ENCODE results near the gene IL36RN. TPM values are rescaled to one million over a fixed set of nuclear protein-coding genes. Genes with fewer than 3 reads are reported as not detected.

Gene IL36RN
- total RNA-seq, 1 experiment from 2014 or later = 0.36 TPM

DNA sequence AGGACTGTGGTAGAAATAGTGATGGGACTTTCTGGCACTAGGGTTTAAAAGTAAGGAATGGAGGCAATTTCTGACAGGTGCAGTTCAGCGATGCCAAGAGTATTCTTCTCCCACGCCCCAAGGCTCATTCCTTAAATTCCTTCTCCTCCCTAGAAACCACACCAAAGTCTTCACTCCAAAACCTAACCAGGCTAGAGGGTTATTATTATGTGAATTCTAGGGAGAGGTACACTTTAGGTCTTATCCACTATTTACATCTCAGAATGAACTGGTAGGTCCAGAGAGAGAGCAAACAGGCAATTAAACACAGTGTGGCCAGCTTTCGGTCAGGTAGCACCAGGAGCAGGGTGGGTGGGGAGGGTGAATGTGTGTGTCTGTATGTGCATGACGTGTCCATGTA is 20.1 kb downstream of the IL36RN start:
- no peak overlapping the region for H2AFZ ChIP-seq (ENCODE audit: low read length)
- peak overlapping the region; percentile 84 for H3K4me2 ChIP-seq (ENCODE audit: low read length)
- no peaks in the 10 kb centered on the region for H3K79me2 ChIP-seq (ENCODE audit: low read length)
- intact Hi-C loops (cut with micrococcal nuclease) = loop anchor here (1.0 to 5.0 kb wide), 5 partner anchors 80 to 332 kb away; no protein-coding TSS in a partner anchor
- POLR2A ChIA-PET (ENCODE audit: unreplicated experiment) = no interaction called here
- CTCF ChIA-PET = interaction anchor here (0.6 to 3.0 kb wide), 5 partner anchors 58 to 205 kb away, joined by 3 to 29 read pairs (median 5); no protein-coding TSS in a partner anchor
- no peaks in the 10 kb centered on the region for H3K36me3 ChIP-seq (ENCODE audit: low read depth, low read length)
- ATAC-seq = peak; percentile 34
- no peak for TF ChIP-seq EZH2phosphoT487 (IDR thresholded peaks at IDR 0.05; ENCODE audit: borderline replicate concordance, low read length)
- peak; percentile 86 for DNase-seq
- no peaks in the 10 kb centered on the region for H3K9me3 ChIP-seq (ENCODE audit: low read length)
- H3K27ac ChIP-seq (ENCODE audit: low read length) = peak overlapping the region; percentile 99
- H4K20me1 ChIP-seq (ENCODE audit: low read length) = no peaks in the 10 kb centered on the region
- no peaks in the 10 kb centered on the region for H3K9me2 ChIP-seq (replicated peaks; ENCODE audit: low read length)
- H3K9ac ChIP-seq (ENCODE audit: low read length) = peak overlapping the region; percentile 88
- H3K27me3 ChIP-seq (ENCODE audit: low read length) = no peaks in the 10 kb centered on the region
- peak overlapping the region; percentile 40; the same call in 1 of the 2 replicates for H3K4me3 ChIP-seq (ENCODE audit: low read length)
- no peaks in the 10 kb centered on the region for H3F3A ChIP-seq (ENCODE audit: low read length, unreplicated experiment)
- H3K4me1 ChIP-seq (ENCODE audit: insufficient read depth, low read length) = peaks cover 32% of the 10 kb centered on the region
- no TSS peak for BruUV-seq (replicated peaks)

GRCh38 chr2:113080134-113080533 is 21.1 kb downstream of the IL36RN start:
- H3K79me2 ChIP-seq (ENCODE audit: low read length) = no peaks in the 10 kb centered on the region
- peak overlapping the region; percentile 99 for H3K27ac ChIP-seq (ENCODE audit: low read length)
- H4K20me1 ChIP-seq (ENCODE audit: low read length) = no peaks in the 10 kb centered on the region
- H3K9ac ChIP-seq (ENCODE audit: low read length) = peak overlapping the region; percentile 88
- peak overlapping the region; percentile 48 for H3K4me2 ChIP-seq (ENCODE audit: low read length)
- no peaks in the 10 kb centered on the region for H3K9me2 ChIP-seq (replicated peaks; ENCODE audit: low read length)
- BruUV-seq (replicated peaks) = no TSS peak
- intact Hi-C loops (cut with micrococcal nuclease) = loop anchor here (1.0 to 5.0 kb wide), 2 partner anchors 58 to 292 kb away; no protein-coding TSS in a partner anchor
- H3K4me3 ChIP-seq (ENCODE audit: low read length) = no peak overlapping the region
- ATAC-seq (peak; percentile 5; the same call in 1 of the 2 replicates), DNase-seq (peak; percentile 73)
- H3F3A ChIP-seq (ENCODE audit: low read length, unreplicated experiment) = no peaks in the 10 kb centered on the region
- no peaks in the 10 kb centered on the region for H3K36me3 ChIP-seq (ENCODE audit: low read depth, low read length)
- H3K27me3 ChIP-seq (ENCODE audit: low read length) = no peaks in the 10 kb centered on the region
- TF ChIP-seq, protein P1, sequence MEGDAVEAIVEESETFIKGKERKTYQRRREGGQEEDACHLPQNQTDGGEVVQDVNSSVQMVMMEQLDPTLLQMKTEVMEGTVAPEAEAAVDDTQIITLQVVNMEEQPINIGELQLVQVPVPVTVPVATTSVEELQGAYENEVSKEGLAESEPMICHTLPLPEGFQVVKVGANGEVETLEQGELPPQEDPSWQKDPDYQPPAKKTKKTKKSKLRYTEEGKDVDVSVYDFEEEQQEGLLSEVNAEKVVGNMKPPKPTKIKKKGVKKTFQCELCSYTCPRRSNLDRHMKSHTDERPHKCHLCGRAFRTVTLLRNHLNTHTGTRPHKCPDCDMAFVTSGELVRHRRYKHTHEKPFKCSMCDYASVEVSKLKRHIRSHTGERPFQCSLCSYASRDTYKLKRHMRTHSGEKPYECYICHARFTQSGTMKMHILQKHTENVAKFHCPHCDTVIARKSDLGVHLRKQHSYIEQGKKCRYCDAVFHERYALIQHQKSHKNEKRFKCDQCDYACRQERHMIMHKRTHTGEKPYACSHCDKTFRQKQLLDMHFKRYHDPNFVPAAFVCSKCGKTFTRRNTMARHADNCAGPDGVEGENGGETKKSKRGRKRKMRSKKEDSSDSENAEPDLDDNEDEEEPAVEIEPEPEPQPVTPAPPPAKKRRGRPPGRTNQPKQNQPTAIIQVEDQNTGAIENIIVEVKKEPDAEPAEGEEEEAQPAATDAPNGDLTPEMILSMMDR (conservative IDR thresholded peaks at IDR 0.05; ENCODE audit: low read depth, low read length) = peak; percentile 86
- TF ChIP-seq EZH2 (IDR thresholded peaks at IDR 0.05; ENCODE audit: low read length, unreplicated experiment) = no peak
- TF ChIP-seq EZH2phosphoT487 (IDR thresholded peaks at IDR 0.05; ENCODE audit: borderline replicate concordance, low read length) = no peak
- POLR2A ChIA-PET (ENCODE audit: unreplicated experiment) = interaction anchor here (0.6 kb wide), 1 partner anchor 119 kb away, joined by 3 read pairs; no protein-coding TSS in a partner anchor
- no peaks in the 10 kb centered on the region for H3K9me3 ChIP-seq (ENCODE audit: low read length)
- peaks cover 32% of the 10 kb centered on the region for H3K4me1 ChIP-seq (ENCODE audit: insufficient read depth, low read length)
- CTCF ChIA-PET = interaction anchor here (0.6 to 3.0 kb wide), 11 partner anchors 12 to 244 kb away, joined by 3 to 29 read pairs (median 4); partner anchors contain the start of gene IL1B
- H2AFZ ChIP-seq (ENCODE audit: low read length) = peak overlapping the region; percentile 10; the same call in 1 of the 2 replicates

DNA sequence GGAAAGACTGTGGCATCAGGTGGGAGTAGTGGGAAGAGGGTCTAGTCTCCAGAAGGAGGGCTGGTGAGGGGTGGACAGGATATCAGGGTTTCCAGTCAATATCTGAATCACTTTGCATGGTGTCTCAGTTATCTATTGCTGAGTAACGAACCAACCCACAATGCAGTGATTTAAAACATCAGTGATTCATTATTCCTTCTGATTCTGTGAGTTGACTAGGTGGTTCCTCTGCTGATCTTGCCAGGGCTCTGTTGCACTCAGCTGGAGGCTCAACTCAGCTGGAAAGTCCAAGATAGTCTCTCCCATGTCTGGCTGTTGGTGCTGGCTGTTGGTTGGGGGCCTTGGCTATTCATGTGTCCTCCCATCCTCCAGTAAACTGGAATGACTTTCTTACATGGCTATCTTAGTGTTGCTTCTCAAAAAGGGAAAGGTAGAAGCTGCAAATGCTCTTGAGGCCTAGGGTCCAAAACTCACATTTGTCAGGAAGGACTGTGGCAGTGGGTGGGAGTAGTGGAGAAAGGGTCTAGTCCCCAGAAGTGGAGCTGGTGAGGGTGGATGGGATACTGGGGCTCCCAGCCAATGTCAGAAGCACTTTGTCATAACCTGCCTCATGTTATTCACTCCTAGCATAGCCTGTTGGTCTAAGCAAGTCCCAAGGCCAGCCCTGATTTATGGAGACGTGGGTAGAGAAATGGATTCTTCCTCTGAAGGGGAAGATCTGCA is 22.7 kb downstream of the IL36RN start:
- peaks cover 31% of the 10 kb centered on the region for H3K4me1 ChIP-seq (ENCODE audit: insufficient read depth, low read length)
- H3K27ac ChIP-seq (ENCODE audit: low read length) = no peak overlapping the region
- H3K79me2 ChIP-seq (ENCODE audit: low read length) = no peaks in the 10 kb centered on the region
- no peaks in the 10 kb centered on the region for H3K9me2 ChIP-seq (replicated peaks; ENCODE audit: low read length)
- ChIA-PET CTCF (no interaction called here), POLR2A (ENCODE audit: unreplicated experiment) (no interaction called here)
- no peak for DNase-seq
- intact Hi-C loops (cut with micrococcal nuclease) = loop anchor here (5.0 kb wide), 1 partner anchor 291 kb away; no protein-coding TSS in a partner anchor
- no peaks in the 10 kb centered on the region for H3K27me3 ChIP-seq (ENCODE audit: low read length)
- H3K4me3 ChIP-seq (ENCODE audit: low read length) = no peak overlapping the region
- no peak overlapping the region for H3K4me2 ChIP-seq (ENCODE audit: low read length)
- H4K20me1 ChIP-seq (ENCODE audit: low read length) = no peaks in the 10 kb centered on the region
- ATAC-seq = no peak
- TF ChIP-seq, protein P1 (conservative IDR thresholded peaks at IDR 0.05; ENCODE audit: low read depth, low read length) = no peak
- TF ChIP-seq EZH2phosphoT487 (IDR thresholded peaks at IDR 0.05; ENCODE audit: borderline replicate concordance, low read length) = no peak
- TF ChIP-seq EZH2 (IDR thresholded peaks at IDR 0.05; ENCODE audit: low read length, unreplicated experiment) = no peak
- BruUV-seq (replicated peaks) = no TSS peak
- no peaks in the 10 kb centered on the region for H3F3A ChIP-seq (ENCODE audit: low read length, unreplicated experiment)
- no peaks in the 10 kb centered on the region for H3K9me3 ChIP-seq (ENCODE audit: low read length)
- H2AFZ ChIP-seq (ENCODE audit: low read length) = no peak overlapping the region
- H3K36me3 ChIP-seq (ENCODE audit: low read depth, low read length) = no peaks in the 10 kb centered on the region
- no peak overlapping the region for H3K9ac ChIP-seq (ENCODE audit: low read length)

Data from PC-3 (cell line).